ENCODE results near the gene C9orf78. TPM values are rescaled to one million over a fixed set of nuclear protein-coding genes. Genes with fewer than 3 reads are reported as not detected.
A peak's percentile ranks its signal among the peaks of the same experiment; 100 is the strongest.

Gene C9orf78
- total RNA-seq, 5 donors from 2014 or later (not counting 1 experiment from before 2014, with no cell fraction given), result 80.5 to 112 (median 90.2) TPM

DNA sequence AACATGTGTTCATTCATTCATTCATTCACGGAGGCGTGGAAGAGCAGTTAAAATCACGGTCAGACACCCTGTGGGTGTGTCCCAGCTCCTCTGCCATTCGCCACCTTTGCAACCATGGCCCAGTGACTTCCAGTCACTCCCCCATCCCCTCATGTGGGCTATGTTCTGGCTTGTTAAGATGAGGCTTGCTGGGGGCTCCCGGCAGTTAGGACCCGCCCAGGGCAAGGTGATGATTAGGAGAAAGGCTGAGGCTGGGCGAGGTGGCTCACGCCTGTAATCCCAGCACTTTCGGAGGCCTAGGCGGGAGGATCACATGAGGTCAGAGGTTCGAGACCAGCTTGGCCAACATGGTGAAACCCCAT lies 57.3 kb downstream of the C9orf78 start:
- H3K27ac Mint-ChIP-seq, result no peak overlapping the region

More for the DNA sequence above, 57.3 kb downstream of the C9orf78 start:
- H3K4me3 Mint-ChIP-seq, result no peak overlapping the region
- DNase-seq, result peak in 2 of 35 experiments; percentile 8 to 14
- ChIA-PET CTCF (interaction anchor here in 1 of 2 donors (0.7 kb wide), 1 partner anchor 136 kb away, joined by 3 read pairs; no protein-coding TSS in a partner anchor), POLR2A (no interaction called here)
- H3K27me3 Mint-ChIP-seq, result peaks cover 2 to 16% of the 10 kb centered on the region in 2 donors
- peaks cover 0 to 13% of the 10 kb centered on the region in 2 experiments for H3K4me1 ChIP-seq (ENCODE audit: control insufficient read depth in 1 of 2, extremely low read depth in 1 of 2, insufficient read depth in 2 of 2, low read length in 2 of 2)
- peaks cover 6 to 11% (median 10%) of the 10 kb centered on the region in 3 donors for H3K4me1 Mint-ChIP-seq
- H3K27me3 ChIP-seq (replicated peaks in 1 of 2; ENCODE audit: control insufficient read depth in 2 of 2, extremely low read depth in 1 of 2, insufficient read depth in 2 of 2, low read length in 1 of 2), result peaks cover 0 to 41% of the 10 kb centered on the region in 2 experiments
- peak in 2 of 4 experiments; percentile 22 to 38 for ATAC-seq (replicated peaks in 1 of 4)
- no peaks in the 10 kb centered on the region for H3K9me3 Mint-ChIP-seq
- 72% methylated on average over 7 of the region's 11 CpGs for WGBS (ENCODE audit: insufficient coverage)
- no peaks in the 10 kb centered on the region for H3K36me3 Mint-ChIP-seq
- no peak overlapping the region for H3K27ac ChIP-seq (ENCODE audit: low read length)
- H3K9me3 ChIP-seq, result no peaks in the 10 kb centered on the region
- no peak overlapping the region for H3K4me3 ChIP-seq (ENCODE audit: control insufficient read depth in 1 of 2, extremely low read depth in 1 of 2, low read length in 1 of 2)
- no peaks in the 10 kb centered on the region for H3K36me3 ChIP-seq (ENCODE audit: control insufficient read depth in 2 of 2, extremely low read depth in 1 of 2, insufficient read depth in 1 of 2, low read length in 1 of 2)

Other genes with a start within 250 kb of the C9orf78 start
- gene C9orf50, start 214.2 kb downstream of the C9orf78 start, total RNA-seq, result not detected
- gene NTMT1, start 209.1 kb downstream of the C9orf78 start, total RNA-seq, result 10 to 100 TPM; 31.0 to 45.0 (median 40.3) TPM
- 10 to 100 TPM; 28.3 to 35.2 (median 30.8) TPM for gene ASB6, start 193.1 kb downstream of the C9orf78 start, total RNA-seq
- under 1 TPM in 1 of 5 donors, not detected in 4; 0.26 TPM for gene PRRX2, start 169.6 kb downstream of the C9orf78 start, total RNA-seq
- gene PTGES, start 82.2 kb downstream of the C9orf78 start, total RNA-seq, result not detected
- 10 to 100 TPM; 19.3 to 31.0 (median 26.4) TPM for gene TOR1B, start 32.1 kb downstream of the C9orf78 start, total RNA-seq
- 10 to 100 TPM; 16.6 to 39.3 (median 34.1) TPM for gene TOR1A, start 11.1 kb downstream of the C9orf78 start, total RNA-seq
- 100 to 1,000 TPM; 105 to 140 (median 125) TPM for gene USP20, start 183 bp upstream of the C9orf78 start, total RNA-seq
- gene FNBP1, start 207.9 kb upstream of the C9orf78 start, total RNA-seq, result 100 to 1,000 TPM; 166 to 211 (median 182) TPM
- gene GPR107, start 218.6 kb upstream of the C9orf78 start, total RNA-seq, result 10 to 100 TPM; 21.3 to 29.1 (median 22.1) TPM